ENCODE results near the gene SETX.

SETX gene

DNA sequence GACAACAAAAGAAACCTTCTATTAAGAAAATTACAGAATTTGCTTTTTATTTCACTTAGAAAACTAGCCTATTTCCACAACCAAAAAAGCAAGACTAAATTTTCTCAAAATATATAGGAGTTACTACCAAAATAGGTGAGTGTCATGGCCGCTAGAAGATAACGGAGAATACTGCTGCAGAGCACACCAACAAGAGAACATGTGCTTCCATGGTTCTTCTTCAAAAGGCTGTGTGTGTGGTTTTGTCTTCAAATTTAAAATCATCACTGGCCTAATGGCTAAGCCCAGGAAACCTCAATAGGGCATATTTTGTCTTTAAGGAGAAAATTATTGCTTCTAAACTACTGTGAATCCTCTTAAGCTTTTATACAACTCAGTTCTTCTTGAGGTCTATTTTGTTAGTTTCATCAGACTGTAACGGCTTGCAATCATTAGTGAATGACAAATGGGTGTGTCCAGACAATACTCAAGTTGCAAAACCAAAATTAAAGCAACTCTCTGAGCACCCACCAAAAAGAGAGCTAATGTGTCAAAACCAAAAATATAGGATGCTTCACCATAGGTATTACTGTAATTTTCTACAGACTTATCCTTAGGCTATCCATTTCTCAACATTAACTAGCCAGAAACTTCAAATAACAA lies 3.3 kb downstream of the SETX start:
- DNase-seq (ENCODE audit: low read depth in 2 of 2), result no peak

- no peak for DNase-seq (ENCODE audit: low read depth in 2 of 2)
Measured at GRCh38 chr9:132350861-132351315, 3.9 kb downstream of the SETX start.

- DNase-seq (ENCODE audit: low read depth in 2 of 2), result no peak
Measured at GRCh38 chr9:132348676-132349075, 6.1 kb downstream of the SETX start.

DNA sequence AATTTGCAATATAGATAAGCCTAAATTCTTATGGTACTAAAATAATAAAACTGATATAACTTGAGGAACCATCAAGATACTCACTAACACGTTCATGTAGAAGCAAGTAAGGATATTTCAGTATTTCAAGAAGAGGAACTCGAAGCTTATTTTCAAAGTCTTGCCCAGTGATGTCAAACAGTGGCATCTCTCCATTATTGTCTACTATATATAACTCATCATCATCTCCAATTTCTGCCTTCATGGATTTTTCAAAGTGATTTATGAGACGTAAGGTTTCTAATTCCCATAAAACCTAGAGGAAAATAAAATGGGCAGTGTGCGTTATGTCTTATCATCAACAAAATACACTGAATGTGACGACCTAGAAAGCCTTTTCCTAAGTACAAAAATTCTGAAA lies 8.6 kb downstream of the SETX start:
- no peak for DNase-seq (ENCODE audit: low read depth in 2 of 2)

- no peak for DNase-seq (ENCODE audit: low read depth in 2 of 2)
Measured at GRCh38 chr9:132341177-132341840, 13.5 kb downstream of the SETX start.

- DNase-seq (ENCODE audit: low read depth in 2 of 2), result no peak
Measured at GRCh38 chr9:132334364-132334763, 20.4 kb downstream of the SETX start.

DNA sequence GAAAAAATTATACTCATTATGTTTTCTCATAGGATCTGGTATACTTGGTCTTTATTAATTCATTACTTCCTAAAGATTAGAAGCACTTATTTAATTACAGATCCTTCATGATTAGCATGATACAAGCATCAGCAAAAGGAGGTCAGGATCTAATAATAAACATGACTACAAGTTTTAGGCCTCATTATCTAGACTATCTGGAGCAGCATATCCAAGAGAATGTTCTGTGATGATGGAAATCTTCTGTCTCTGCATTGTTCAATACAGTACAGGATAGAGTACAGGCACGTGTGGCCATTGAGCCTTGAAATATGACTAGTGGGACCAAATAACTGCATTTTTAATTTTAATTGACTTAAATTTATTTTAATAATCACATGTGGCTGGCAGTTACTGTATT lies 21.2 kb downstream of the SETX start:
- DNase-seq (ENCODE audit: low read depth in 2 of 2), result no peak

DNA sequence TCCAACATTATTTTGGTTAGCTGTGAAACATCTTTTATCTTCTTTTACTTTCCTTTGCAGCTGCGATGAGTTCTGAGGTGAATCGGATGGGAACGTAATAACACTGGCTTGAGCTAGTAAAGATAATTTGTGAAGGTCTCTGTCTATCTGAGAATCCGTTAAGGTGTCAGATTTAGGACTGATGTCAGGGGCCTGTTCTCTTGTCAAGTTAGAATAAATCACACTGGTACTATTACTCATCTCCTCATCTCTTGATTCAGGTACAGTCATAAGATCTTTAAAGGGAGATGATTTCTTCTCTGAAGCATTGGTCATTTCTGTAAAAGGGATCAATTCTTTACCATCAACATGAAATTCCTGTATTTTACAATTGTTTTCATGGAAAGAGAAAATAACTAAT lies 26.2 kb downstream of the SETX start:
- no peak for DNase-seq (ENCODE audit: low read depth in 2 of 2)

GRCh38 chr9:132327537-132327936 lies 27.2 kb downstream of the SETX start:
- DNase-seq (ENCODE audit: low read depth in 2 of 2), result no peak

GRCh38 chr9:132324425-132324824 lies 30.4 kb downstream of the SETX start:
- DNase-seq (ENCODE audit: low read depth in 2 of 2), result no peak

GRCh38 chr9:132319421-132320110 lies 35.2 kb downstream of the SETX start:
- no peak for DNase-seq (ENCODE audit: low read depth in 2 of 2)

- no peak for DNase-seq (ENCODE audit: low read depth in 2 of 2)
Measured at GRCh38 chr9:132312873-132313272, 41.9 kb downstream of the SETX start.

GRCh38 chr9:132312426-132312825 lies 42.4 kb downstream of the SETX start:
- DNase-seq (ENCODE audit: low read depth in 2 of 2), result no peak

- no peak for DNase-seq (ENCODE audit: low read depth in 2 of 2)
Measured at GRCh38 chr9:132311978-132312377, 42.8 kb downstream of the SETX start.

GRCh38 chr9:132309056-132309455 lies 45.7 kb downstream of the SETX start:
- DNase-seq (ENCODE audit: low read depth in 2 of 2), result no peak

GRCh38 chr9:132301521-132301920 lies 53.3 kb downstream of the SETX start:
- no peak for DNase-seq (ENCODE audit: low read depth in 2 of 2)

GRCh38 chr9:132299221-132299620 lies 55.6 kb downstream of the SETX start:
- DNase-seq (ENCODE audit: low read depth in 2 of 2), result no peak

DNA sequence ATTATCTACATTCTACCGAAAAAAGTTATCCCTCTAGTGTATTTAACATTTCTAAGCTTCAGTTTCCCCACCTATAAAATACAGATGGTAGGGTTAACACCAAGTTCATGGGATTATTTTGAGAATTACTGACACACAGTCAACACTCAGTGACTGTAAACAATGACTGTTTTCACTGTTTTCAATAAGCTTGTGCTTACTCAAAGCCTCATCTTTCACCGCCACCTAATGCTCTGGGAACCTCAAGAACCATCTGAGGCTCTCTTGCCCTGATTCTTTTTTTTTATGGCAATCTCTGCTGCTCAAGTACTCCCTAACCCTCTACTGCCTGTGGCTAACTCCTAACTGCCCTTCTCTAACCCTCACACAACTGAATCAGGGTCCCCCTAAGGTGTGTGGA lies 59.6 kb downstream of the SETX start:
- no peak for DNase-seq (ENCODE audit: low read depth in 2 of 2)

DNA sequence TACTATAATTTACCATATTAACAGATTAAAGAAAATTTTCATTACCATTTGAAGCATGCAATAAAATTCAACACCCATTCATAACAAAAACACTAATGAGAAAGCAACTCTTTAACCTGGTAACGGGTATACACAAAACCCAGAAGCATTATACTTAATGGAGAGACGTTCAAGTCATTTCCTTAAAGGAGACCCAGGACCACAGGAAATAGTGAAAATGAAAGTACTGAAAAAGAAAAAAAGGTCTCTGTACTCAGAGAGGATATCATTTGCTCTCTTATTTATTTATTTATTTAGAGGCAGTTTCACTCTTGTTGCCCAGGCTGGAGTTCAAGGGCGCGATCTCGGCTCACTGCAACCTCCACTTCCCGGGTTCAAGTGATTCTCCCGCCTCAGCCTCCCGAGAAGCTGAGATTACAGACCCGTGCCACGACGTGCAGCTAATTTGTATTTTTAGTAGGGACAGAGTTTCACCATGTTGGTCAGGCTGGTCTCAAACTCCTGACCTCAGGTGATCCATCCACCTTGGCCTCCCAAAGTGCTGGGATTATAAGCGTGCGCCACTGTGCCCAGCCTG lies 61.6 kb downstream of the SETX start:
- DNase-seq (ENCODE audit: low read depth in 2 of 2), result no peak

- no peak for DNase-seq (ENCODE audit: low read depth in 2 of 2)
Measured at GRCh38 chr9:132288966-132289365, 65.8 kb downstream of the SETX start.

DNA sequence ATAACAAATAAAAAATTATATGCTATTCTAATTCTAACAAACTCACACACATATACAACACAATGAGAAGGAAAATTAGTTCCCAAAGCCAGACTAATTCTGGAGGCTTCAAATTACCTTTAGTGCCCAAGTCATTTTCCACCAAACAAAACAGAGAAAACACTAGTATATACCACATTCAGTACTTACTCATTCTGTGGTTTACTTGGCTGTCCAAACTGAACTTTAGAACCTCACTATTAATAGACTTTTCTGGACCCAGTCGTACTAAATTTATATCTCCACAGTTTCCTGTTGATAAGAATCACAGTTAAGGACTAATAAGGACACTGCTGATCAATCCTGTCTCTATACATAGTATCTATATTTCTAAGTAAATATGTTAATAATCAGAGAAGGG lies 66.4 kb downstream of the SETX start:
- no peak for DNase-seq (ENCODE audit: low read depth in 2 of 2)

DNA sequence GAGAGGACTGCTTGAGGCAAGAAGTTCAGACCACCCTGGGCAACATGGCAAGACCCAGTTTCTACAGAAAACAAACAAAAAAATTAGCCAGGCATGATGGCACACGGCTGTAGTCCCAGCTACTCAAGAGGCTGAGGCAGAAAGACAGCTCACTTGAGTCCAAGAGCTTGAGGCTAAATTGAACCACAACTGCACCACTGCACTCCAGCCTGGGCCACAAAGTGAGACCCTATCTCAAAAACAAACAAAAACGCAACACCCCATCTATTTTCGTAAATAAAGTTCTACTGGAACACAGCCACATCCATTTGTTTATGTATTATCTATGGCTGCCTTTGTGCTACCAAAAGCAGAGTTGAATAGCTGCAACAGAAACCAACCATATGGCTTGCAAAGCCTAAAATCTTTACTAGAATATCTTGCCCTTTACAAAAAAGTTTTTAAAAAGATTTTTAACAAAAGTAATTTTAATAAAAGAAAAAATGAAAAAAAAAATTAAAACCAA lies 67.5 kb downstream of the SETX start:
- no peak for DNase-seq (ENCODE audit: low read depth in 2 of 2)

DNA sequence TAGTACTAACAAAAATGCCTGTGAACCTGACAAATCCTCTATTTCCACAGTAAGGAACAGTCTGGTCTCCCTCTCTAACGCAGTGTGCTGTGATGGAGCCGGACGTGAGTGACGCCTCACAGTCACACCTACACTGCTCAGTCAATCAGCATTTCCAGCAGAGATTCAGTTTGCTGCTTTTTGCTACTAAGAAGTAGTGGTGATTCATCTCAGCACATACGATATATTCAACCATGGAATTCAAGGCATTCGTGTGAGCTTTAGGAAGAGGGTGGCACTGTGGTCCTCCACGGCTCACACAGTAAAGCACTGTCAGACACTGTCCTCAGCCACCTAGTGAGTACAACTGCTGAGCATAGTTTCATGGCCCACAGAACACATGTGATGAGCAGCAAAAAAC lies 70.9 kb downstream of the SETX start:
- no peak for DNase-seq (ENCODE audit: low read depth in 2 of 2)
